HK-2 (cell line): Measurements from ENCODE around the gene CRLF1.
A peak's percentile ranks its signal among the peaks of the same experiment; 100 is the strongest.
"Not testable (repeated sequence)": the region's sequence is repeated elsewhere in the genome, so short reads cannot be mapped to it uniquely, and the experiment has no call there.

Source experiments
- DNase-seq: peaks from one replicate; pipeline ENCODE4 v3.0.0-alpha.2; 2018; ENCODE audit not compliant: unreplicated experiment

The CRLF1 gene

DNA sequence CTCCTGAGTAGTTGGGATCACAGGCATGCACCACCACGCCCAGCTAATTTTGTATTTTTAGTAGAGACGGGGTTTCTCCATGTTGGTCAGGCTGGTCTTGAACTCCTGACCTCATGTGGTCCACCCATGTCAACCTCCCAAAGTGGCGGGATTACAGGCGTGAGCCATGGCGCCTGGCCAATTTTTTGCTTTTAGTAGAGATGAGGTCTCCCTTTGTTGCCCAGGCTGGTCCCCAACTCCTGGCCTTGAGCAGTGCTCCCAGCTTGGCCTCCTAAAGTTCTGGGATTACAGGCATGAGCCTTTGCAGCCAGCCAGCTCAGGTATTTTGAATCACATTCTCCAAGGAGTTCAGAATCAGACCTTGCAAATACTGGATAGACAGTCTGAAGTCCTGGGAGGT lies 13.9 kb downstream of the CRLF1 start:
- not testable (repeated sequence) for DNase-seq

DNA sequence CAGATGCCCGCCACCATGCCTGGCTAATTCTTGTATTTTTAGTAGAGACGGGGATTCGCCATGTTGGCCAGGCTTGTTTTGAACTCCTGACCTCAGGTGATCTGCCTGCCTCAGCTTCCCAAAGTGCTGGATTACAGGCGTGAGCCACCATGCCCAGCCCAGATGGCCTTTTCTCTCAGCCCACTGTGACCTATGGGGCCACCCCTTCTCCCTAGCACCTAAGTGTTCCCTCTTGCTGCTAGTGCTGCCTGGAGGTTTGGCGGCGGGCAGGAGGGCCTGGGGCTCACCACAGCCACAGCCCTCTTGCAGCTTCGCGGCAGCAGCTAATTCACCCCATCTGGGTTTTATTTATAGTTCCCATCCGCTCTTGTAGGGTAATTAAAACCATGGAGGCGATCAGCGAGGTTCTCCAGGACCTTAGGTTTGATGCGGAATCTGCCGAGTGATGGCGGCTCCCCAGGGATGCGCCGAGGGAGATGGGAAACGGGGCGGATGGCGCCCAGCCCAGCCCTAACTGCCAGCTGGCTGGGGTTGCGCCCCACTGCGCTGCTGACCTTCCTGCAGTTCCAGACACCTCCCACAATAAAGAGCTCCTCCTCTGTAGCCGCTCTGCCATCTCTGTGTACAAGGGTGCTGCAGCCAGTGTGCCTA lies 14.7 kb downstream of the CRLF1 start:
- DNase-seq, result no peak

DNA sequence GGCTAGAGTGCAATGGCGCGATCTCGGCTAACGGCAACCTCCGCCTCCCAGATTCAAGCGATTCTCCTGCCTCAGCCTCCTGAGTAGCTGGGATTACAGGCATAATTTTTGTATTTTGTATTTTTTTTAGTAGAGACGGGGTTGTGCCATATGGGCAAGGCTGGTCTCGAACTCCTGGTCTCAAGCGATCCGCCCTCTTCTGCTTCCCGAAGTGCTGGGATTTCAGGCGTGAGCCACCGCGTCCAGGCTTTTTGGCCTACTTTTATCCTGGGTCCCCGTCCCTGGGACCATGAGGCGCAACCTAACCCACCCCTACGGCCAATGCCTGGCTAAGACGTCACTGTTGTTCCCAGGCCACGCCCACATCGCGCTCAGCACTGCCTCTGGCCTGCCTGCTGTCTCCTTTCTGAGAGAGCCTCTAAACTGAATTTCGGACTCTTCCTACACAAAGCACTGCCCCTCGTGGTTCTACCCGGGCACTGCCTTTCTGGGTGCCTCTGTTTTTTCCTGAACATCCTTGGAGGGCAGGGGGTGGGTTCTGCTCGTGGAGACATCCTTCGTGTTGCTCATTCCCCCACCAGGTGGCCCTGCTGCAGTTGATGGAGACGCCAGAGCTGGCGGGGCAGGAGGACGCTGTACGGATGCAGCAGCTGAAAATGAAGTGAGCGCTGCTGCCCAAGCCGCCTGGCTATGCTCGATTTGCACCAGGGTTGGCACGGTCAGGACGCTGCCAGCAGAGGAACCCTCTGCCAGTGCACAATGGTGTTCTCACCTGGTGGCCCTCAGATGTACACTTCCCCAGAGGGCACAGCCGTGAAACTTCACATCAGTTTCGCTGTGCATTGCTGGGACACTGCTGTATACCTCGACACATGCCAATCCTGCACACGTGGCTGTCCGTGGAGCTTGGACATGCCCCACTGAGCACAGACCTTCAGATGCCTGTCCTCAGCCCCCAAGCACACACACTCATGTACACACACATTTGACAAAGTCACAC lies 16.0 kb downstream of the CRLF1 start:
- DNase-seq, result no peak

DNA sequence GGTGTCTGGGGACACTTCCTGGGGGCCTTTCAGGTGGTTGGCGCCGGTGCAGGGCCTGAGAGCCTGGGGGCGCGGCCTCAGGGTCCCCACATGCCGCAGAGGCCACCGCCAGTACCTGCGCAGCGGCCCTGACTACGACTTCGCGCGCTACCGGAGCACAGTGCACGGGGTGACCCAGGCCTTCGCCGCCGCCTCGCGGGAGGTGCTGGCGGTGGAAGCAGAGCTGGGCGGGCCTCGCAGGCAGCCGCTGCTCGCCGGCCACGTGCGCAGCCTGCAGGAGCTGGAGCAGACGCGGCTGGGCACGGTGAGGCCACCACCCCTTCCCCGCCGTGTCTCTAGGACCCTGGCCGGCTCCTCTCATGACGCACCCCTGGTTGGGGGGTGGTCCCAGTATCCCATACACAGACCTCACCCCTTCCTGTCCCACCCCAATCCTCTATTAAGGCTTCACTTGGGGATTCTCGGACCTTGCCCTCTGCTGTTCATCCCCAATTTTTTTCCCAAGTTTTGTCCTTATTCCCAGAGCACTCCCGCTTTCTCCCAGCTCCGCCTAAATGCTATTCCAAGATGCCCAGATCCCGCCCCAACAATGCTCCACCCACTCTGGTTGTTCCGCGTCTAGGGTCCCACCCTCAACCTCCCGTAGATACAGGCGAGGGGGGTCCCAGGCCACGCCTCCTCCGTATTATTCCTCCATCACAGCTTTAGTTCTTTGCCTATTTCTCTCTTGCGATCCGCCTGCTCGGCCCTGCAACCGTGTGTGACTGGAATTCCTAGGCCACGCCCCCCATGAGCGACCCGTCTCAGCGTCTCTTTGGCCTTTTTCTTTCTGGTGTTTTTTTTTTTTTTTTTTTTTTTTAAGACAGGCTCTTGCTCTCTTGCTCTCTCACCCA lies 17.0 kb downstream of the CRLF1 start:
- DNase-seq, result peak; percentile 74

DNA sequence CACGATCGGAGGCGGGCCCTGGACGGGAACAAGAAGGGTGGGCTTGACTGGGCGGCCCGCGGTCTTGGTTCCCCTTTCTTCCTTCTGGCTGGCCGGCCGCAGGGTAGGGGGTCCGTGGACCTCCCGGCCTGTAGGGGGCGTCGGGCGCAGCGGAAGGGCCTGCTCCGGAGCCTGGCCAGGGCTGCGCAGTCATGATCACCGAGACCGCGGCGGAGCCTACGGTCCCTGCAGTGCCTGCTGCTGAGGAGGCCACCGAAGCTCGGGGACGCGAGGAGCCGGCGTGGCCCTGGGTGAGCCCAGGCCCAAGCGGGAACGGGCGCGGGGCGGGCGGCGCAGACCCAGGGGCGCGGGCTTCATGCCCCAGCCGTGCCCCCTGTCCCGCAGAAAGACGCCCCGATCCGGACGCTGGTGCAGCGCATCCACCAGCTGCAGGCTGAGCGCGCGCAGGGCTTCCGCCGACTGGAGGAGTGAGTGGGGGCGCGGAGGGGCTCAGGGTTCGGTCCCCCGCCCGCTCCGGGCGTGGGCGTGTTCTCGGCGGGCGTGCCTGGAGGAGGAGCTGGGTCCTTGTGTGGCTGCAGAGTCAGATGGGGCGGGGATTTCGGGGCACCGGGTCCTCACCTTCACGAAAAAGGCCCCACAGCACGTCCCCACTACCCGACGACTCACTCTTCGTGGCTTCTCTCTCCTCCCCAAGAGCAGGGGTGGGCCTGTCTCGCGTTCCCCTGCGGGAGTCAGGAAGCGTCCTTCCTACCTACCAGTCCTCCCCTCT lies 17.8 kb downstream of the CRLF1 start, which contains the start of gene REX1BD:
Gene REX1BD (plus strand): TSS at position 188 of the 769 bp plus-strand sequence. CDS start 4 bp downstream, at position 192.
- peak; percentile 92 for DNase-seq

DNA sequence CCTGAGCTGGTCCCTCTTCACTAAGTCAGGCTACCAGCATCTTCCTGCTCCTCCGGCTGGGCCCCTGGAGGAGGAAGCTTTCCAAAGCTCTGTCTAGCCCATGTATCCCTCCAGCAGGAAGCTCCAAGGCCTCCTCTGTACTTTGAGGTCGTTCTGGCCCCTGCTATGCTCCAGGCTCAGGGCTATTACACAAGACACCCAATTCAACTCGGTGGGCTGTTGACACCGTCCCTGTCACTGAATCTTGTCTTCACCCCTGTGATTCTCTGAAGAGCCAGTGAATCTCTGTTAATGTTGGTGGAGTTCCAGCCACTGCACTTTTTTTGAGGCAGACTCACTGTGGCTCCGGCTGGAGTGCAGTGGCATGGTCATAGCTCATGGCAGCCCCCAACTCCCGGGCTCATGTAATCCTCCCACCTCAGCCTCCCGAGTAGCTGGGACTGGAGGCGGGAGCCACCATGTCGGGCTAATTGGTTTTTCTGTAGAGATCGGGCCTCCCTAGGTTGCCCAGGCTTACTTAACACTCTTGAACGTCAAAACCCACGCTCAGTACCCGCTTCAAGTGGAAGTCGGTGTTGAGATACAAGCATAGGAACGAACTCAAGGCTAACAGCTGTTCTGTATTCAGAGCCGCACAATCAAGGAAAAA lies 18.5 kb downstream of the CRLF1 start:
- DNase-seq, result no peak

DNA sequence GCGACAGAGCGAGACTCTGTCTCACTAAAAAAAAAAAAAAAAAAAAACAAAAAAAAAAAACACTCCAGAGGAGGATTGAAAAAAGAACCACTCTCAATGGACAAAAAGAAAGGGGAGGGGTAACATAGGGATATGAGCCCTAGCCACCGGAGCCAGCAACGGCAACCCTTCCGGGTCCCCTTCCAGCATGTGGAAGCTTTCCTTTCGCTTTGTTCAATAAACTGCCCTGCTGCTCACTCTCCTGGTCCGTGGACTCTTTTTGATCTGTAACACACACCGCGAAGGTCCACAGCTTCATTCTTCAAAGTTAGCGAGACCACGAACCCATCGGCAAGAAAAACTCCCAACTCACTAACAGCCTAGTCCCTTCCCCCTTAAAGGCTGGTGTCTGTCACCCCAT lies 19.0 kb downstream of the CRLF1 start:
- no peak for DNase-seq

DNA sequence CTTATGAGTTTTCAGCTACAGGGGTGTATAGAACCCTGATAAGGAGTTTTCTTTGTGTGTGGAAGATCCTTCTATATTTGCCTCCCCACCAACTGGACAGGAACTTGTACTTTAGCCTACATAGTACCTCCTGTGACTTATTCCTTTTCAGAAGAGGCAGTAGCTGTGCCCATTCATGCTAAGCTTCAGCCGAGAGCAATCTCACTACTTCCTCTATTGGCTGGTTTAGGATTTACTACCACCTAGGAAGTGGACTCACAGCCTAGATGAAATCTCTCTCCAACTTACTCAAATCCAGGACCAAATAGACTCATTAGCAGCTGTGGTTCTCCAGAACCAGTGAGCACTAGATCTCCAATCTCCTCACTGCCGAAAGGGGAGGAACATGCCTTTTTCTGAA lies 20.3 kb downstream of the CRLF1 start:
- no peak for DNase-seq

DNA sequence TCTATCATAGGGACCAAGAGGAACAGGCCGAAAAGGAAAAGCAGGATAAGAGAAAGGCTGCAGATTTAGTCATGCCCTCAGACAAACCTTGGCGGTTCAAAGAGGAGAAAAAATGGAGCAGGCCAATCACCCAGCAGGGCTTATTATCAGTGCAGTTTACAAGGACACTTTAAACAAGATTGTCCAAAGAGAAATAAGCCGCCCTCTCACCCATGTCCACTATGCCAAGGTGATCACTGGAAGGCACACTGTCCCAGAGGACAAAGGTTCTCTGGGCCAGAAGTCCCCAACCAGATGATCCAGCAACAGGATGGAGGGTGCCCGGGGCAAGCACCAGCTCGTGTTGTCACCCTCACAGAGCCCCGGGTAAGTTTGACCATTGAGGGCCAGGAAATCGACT lies 26.3 kb downstream of the CRLF1 start:
- DNase-seq, result no peak

DNA sequence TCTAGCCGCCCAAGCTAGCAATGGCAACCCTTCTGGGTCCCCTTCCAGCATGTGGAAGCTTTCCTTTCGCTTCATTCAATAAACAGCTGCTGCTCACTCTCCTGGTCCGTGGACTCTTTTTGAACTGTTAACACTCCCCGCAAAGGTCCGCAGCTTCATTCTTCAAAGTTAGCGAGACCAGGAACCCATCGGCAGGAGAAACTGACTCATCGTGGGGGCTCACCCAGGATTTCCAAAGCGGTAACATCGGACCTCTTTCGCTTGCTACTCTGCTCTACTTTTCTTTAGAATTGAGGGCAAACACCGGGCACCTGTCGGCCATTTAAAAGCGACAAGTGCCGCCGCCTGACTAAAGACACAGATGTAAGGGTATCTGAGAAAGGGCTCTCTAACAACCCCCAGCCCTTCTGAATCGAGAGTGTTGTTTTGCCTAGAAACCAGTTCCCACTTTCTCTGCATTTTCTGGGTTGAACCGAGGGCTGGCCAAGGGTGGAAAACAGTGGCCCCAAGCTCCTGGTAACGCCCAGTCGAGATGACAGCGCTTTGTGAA lies 29.2 kb downstream of the CRLF1 start:
- DNase-seq, result no peak

DNA sequence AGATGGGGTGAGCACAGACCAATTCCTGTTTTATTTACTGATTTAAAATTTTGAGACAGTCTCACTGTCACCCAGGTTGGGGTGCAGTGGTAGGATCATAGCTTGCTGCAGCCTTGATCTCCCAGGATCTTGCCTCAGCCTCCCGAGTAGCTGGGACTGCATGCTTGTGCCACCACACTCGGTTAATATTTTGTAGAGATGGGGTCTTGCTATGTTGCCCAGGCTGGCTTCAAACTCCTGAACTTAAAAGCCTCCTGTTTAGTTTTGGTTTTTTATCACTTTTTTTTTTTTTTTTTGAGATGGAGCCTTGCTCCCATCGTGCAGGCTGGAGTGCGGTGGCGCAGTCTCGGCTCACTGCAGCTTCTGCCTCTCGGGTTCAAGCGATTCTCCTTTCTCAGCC lies 30.2 kb downstream of the CRLF1 start:
- DNase-seq, result no peak

DNA sequence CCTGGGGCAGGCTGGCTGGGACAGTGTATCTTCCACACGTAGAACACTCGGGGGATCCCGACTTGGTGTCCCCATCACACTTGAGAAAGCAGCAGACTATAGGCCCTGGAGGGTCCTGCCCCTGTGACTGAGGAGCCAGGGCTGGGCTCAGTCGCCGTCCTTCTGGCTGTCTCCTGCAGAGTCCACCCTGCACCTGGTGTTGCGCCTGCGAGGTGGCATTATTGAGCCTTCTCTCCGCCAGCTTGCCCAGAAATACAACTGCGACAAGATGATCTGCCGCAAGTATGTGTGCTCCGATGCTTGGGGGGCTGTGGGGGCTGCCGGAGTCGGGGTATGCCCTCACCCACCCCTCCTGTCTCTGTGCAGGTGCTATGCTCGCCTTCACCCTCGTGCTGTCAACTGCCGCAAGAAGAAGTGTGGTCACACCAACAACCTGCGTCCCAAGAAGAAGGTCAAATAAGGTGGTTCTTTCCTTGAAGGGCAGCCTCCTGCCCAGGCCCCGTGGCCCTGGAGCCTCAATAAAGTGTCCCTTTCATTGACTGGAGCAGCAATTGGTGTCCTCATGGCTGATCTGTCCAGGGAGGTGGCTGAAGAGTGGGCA lies 31.8 kb downstream of the CRLF1 start:
- no peak for DNase-seq

DNA sequence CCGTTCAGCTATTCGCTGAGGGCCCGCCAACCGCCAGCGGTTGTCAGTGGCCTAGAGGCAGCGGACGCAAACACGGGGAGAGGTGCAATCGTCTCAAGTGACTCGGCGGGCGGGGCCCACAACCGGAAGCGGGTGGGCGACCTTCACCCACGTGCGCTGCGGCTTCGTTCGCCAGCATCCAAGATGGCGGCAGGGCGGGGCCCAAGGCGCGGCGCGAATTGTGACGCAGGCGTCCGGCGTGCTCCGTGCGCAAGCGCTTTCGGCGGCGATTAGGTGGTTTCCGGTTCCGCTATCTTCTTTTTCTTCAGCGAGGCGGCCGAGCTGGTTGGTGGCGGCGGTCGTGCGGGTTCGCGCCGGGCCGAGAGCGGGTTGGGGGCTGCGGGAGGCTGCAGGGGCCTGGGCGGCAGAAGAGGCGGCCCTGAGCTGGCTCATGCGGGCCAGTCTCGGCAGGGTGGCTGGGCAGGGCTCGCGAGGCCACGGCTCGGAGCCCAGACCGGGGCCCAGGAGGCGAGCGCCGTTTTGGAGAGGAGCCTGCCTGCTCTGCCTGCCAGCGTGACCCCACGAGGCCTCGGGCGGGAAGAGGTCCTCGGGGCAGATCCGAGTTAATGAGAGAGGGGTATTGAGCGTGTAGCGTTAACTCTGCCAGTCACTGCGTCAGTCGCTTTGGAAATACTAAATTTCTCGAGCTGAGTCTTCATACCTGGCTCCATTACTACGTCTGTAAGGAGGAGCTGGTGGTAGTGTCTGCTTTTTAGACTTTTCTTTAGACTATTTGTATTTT lies 34.8 kb downstream of the CRLF1 start, which contains the start of gene UBA52:
Gene UBA52 (plus strand): TSS at position 294 of the 781 bp plus-strand sequence. CDS start 1,444 bp downstream, outside the sequence.
- DNase-seq, result peak; percentile 99

DNA sequence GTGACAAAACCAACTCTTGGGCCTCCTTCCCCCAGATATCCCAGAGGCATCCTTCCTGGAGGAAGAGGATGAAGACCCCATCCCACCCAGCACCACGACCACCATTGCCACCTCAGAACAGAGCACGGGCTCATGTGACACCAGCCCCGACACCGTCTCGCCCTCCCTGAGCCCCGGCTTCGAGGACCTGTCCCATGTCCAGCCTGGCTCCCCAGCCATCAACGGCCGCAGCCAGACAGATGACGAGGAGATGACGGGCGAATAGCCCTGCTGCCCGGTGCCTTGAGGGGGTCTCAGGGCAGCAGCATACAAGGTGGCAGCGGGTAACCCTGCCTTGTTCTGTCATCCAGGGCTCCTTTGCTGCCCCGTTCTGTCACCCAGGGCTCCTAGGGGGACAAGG lies 38.2 kb downstream of the CRLF1 start:
- DNase-seq, result no peak

DNA sequence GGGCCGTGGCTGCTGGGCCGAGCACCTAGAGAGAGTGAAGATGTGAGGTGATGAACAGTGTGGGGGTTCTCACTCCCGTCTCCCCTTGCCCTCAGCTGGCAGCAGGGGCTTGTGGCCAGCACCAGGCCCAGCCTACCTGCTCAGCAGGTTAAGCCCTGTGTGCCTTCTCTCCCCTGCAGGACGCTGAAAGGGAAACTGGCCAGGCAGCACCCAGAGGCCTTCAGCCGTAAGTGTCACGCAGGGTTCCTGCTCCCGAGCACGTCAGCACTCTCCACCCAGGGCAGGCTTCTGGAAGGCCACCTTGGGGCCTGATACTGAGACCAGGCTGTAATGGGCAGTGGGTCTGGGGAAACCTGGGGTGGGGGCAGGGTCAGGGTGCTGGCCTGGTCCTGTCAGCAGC lies 39.6 kb downstream of the CRLF1 start:
- DNase-seq, result no peak

DNA sequence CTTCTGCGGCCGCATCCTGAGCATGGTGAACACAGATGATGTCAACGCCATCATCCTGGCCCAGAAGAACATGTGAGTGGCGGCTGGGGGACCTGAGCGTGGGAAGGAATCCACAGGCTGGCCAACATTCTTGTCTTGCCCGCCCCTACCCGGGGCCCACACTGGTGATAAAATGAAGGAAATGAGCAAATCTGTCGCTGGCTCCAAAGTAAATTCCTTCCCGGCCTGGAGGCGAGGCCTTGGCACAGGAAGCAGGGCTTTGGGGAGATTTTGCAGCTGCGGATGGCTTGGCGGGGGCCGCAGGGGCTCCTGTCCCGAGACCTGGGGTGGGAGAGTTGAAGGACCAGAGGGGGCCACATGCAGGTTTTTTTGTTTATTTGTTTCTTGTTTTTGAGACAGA lies 44.5 kb downstream of the CRLF1 start:
- no peak for DNase-seq

DNA sequence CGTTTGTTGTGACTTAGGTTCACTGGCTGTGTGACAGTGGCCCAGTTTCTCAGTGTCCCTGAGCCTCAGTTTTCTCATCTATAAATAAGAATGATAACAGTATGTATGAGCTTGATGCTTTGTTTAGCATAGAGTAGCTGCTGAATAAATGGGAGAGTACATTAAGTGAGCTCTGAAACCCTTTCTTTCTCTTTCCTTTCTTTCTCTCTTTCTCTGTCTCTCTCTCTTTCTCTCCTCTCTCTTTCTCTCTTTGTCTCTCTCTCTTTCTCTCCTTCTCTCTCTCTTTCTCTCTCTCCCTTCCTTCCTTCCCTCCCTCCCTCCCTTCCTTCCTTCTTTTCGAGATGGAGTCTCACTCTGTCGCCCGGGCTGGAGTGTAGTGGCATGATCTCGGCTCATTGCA lies 46.9 kb downstream of the CRLF1 start:
- DNase-seq, result no peak

DNA sequence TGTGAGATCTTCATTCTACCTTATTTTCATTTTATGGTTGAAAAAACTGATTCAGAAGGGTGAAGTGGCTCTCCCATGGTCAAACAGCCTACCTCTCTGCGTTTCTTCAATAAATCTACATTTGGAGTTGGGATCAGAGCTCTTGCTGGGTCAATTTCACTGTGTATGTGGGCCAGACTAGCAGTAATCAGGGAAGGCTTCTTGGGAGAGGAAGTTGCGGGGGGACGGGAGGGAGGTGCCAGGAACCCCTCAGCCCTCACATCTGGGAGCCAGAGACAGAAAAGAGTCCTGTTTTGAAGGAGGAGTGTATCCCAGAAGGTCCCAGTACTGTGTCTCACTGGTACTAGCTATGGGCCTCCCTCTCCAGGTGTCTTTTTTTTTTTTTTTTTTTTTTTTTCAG lies 48.0 kb downstream of the CRLF1 start:
- no peak for DNase-seq

DNA sequence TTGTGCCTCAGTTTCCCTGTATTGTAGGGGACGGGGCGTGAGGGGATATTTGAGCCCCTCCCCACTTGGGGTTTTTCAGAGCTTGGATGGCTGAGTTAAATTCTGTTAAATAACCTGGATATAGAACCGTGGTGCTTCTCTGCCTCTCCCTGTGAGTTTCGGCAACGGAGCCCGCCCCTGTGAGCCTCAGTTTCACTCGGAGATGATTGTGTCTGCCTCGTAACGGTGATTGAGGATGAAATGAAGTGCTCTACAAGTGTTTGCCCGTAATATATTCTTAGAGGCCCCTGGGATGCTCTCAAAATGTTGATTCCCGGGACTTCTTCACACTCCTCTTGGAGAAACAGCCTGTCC lies 48.4 kb downstream of the CRLF1 start:
- DNase-seq, result no peak
